Ovary (tissue), 9 donors: ENCODE results near the gene CARD16. TPM values are rescaled to one million over a fixed set of nuclear protein-coding genes. Genes with fewer than 3 reads are reported as not detected.
A peak's percentile ranks its signal among the peaks of the same experiment; 100 is the strongest.

Source experiments
- DNase-seq, 5 donors: peaks; one replicate each; pipeline ENCODE4 v3.0.0-alpha.2; 2019 to 2020
- H3K27ac ChIP-seq, 2 donors: fragments of 200-600 bp; one replicate each; pipeline versions ENCODE4 v1.5.1 to v1.8.0; 2019 to 2022
- H3K27me3 ChIP-seq: fragments of 200-600 bp; one replicate; pipeline ENCODE4 v1.8.0; 2022
- H3K36me3 ChIP-seq: fragments of 200-600 bp; sonication (generic); one replicate; pipeline ENCODE4 v1.5.1; 2019
- H3K4me1 ChIP-seq: one replicate; pipeline ENCODE4 v1.8.1; 2013; ENCODE audit warnings: mild to moderate bottlenecking, moderate library complexity; ENCODE audit not compliant: insufficient read depth
- H3K4me3 ChIP-seq: fragments of 200-600 bp; sonication (generic); one replicate; pipeline ENCODE4 v1.5.1; 2017
- H3K9me3 ChIP-seq, 2 donors: fragments of 200-600 bp in 1 of 2; sonication (generic) in 1 of 2; one replicate each; pipeline versions ENCODE4 v1.5.1 to v1.8.1; 2013 to 2019; ENCODE audit warnings: mild to moderate bottlenecking in 1 of 2, moderate library complexity in 1 of 2
- EP300 ChIP-seq: sonication (generic); formaldehyde crosslinking; IDR thresholded peaks from one replicate; pipeline ENCODE4 v1.6.1; 2017; ENCODE audit warnings: antibody characterized with exemption
- POLR2A ChIP-seq: fragments of 450-650 bp; IDR thresholded peaks from one replicate; pipeline ENCODE4 v1.6.1; 2017; ENCODE audit warnings: antibody characterized with exemption, mild to moderate bottlenecking, moderate library complexity
- WGBS, 3 donors: extraction: QIAGEN DNeasy Blood & Tissue Kit in 1 of 3; methylation state at CpG; one replicate each; pipeline versions ENCODE4 v1.1.5 to v1.1.7; 2013 to 2017; 5-methylcytosine and 5-hydroxymethylcytosine counted together
- intact Hi-C, 4 donors: fragments of 100-400 bp; cut with DNase I; formaldehyde crosslinking; loops; one replicate each; pipeline versions ENCODE4 v1.11.0 to v1.15.1; 2022 to 2023
- polyA plus RNA-seq, 2 donors: library from polyadenylated mRNA; stranded (reverse); fragments of 200-250 nt in 1 of 2; fragments of 350-450 nt in 1 of 2; fragmentation: Illumina TruSeq in 1 of 2; extraction: RNeasy Lipid Tissue Mini Kit (QIAGEN cat#74804) in 1 of 2; gene quantifications; one replicate each; pipeline ENCODE4 v1.2.3, GENCODE V29; 2013 to 2014
- total RNA-seq, 7 donors: library from RNA; depleted of rRNA in 2 of 7; stranded (reverse); fragments of >200 nt in 2 of 7; fragmentation: NEBNext Ultra II Directional in 3 of 7; extraction: Animal tissue kit (Norgen Biotek cat#: 25700) in 3 of 7; gene quantifications; one replicate each; pipeline versions ENCODE4 v1.1.0 to v1.2.4, GENCODE V29; 2016 to 2023
- TF ChIP-seq, protein P1 (sequence below), 3 donors: fragments of 450-650 bp in 2 of 3; fragments of 200-600 bp in 1 of 3; IDR thresholded peaks; one replicate each; pipeline versions ENCODE4 v1.5.1 to v1.8.0; 2016 to 2022; ENCODE audit warnings: antibody characterized with exemption in 3 of 3, mild to moderate bottlenecking in 1 of 3
- donor health status: DM: no; HTN: no; CAD: no; lungs with moderate emphysema.
- donor health status: DM: no; HTN: no; CAD: no.
- donor health status: Bipolar disorder and iron deficiency.
- donor health status: DM: yes; HTN: yes; CAD: no.
- donor health status: DM: no; HTN: no; CAD: no.
- donor health status: DM: yes; HTN: yes; CAD: no.

Gene CARD16
- total and polyA plus RNA-seq, 9 donors, result 6.6 to 41.8 (median 11.0) TPM

DNA sequence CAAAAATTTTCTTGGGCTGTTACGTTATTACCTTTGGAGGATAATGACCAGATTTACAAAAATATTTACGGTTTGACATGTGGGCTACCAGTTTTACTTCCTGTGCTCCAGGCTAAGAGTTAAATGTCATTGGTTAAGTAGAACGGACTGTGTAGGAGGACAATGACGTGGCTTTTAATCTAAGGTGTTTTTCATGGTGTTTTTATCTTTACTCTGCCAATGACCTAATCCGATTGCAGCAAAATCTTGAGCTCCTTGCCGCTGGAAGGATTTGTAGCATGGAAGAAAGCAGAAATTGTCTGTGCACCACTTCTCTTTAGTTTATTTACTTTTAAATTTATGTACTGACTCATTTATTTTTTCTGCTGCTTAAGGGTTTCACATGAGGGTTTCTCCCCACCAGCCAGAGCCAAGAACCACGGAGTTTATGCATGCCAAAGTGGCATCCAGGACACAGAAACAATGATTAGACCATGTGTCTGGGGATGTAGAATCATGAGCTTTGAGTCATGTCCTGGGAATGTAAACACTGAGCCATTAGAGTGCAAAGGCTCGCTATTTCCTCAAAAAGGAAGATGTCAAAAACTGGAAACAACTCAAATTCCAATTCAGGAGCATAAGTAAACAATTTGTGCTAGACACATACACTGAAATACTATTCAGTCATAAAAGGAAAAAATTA, 1.9 kb upstream of the CARD16 start:
- Histone ChIP-seq H3K4me1 (peaks cover 6% of the 10 kb centered on the region), H3K36me3 (no peaks in the 10 kb centered on the region), H3K27me3 (no peaks in the 10 kb centered on the region), H3K27ac (no peak overlapping the region), H3K9me3 (no peaks in the 10 kb centered on the region), H3K4me3 (no peak overlapping the region)
- intact Hi-C loops, result no loop called here
- WGBS, 3 donors, result 13 to 28% (median 16%) methylated on average over 8 of the region's 8 CpGs
- no peak for TF ChIP-seq POLR2A
- TF ChIP-seq EP300, result no peak
- TF ChIP-seq, protein P1, sequence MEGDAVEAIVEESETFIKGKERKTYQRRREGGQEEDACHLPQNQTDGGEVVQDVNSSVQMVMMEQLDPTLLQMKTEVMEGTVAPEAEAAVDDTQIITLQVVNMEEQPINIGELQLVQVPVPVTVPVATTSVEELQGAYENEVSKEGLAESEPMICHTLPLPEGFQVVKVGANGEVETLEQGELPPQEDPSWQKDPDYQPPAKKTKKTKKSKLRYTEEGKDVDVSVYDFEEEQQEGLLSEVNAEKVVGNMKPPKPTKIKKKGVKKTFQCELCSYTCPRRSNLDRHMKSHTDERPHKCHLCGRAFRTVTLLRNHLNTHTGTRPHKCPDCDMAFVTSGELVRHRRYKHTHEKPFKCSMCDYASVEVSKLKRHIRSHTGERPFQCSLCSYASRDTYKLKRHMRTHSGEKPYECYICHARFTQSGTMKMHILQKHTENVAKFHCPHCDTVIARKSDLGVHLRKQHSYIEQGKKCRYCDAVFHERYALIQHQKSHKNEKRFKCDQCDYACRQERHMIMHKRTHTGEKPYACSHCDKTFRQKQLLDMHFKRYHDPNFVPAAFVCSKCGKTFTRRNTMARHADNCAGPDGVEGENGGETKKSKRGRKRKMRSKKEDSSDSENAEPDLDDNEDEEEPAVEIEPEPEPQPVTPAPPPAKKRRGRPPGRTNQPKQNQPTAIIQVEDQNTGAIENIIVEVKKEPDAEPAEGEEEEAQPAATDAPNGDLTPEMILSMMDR (IDR thresholded peaks at IDR 0.05), result no peak
- peak; percentile 24 to 47 (median 42) for DNase-seq

DNA sequence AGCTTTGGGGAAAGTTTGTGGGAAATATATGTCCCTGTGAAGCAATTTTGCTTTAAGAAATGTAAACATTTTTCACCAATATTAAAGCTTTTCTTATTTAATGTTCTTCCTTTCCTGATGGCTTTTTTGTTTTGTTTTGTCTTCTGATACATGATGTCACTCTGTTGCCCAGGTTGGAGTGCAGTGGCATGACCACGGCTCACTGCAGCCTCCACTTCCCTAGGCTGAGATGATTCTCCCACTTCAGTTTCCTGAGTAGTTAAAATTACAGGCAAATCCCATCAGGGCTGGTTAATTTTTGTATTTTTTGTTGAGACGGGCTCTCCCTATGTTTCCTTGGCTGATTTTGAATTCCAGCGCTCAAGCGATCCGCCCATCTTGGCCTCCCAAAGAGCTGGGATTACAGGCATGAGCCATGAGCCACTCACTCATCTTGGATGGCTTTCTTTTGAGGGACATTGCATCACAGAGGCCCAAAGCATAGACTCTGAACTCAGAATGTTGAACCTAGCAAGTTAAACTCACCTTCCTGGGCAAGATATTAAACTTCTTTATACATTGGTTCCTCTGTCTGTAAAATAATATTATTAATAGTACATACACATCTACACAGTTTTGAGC, 651 bp upstream of the CARD16 start:
- Histone ChIP-seq H3K27ac (no peak overlapping the region), H3K36me3 (no peaks in the 10 kb centered on the region), H3K4me1 (peaks cover 6% of the 10 kb centered on the region), H3K4me3 (no peak overlapping the region), H3K27me3 (no peaks in the 10 kb centered on the region), H3K9me3 (no peaks in the 10 kb centered on the region)
- no peak for DNase-seq
- TF ChIP-seq EP300 (no peak), POLR2A (no peak)
- TF ChIP-seq, protein P1 (IDR thresholded peaks at IDR 0.05), result no peak
- 65 to 72% (median 67%) methylated on average over 5 of the region's 5 CpGs for WGBS, 3 donors
- intact Hi-C loops, result no loop called here

DNA sequence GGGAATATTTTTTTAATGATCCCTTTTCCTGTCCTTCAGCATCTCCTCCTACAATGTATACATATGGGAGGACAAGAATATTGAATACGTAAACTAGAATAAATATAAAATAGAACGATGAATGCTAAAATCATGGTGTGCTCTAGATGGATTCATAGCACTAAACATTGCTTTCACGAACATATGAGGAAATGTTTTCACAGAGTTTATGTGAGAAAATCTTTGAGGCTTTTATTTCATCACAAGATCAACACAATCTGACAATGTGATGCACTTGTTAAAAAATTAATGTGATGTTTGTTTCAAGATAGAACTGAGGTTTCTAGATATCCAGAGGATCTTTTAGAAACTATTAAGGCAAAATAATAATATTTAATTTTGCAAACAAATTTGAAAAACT, 3.0 kb downstream of the CARD16 start:
- TF ChIP-seq, protein P1 (IDR thresholded peaks at IDR 0.05), result no peak
- TF ChIP-seq POLR2A, result no peak
- TF ChIP-seq EP300, result no peak
- H3K36me3 ChIP-seq, result no peaks in the 10 kb centered on the region
- no peaks in the 10 kb centered on the region for H3K27me3 ChIP-seq
- no peak overlapping the region for H3K4me3 ChIP-seq
- H3K9me3 ChIP-seq, result no peaks in the 10 kb centered on the region
- DNase-seq, result no peak
- peaks cover 6% of the 10 kb centered on the region for H3K4me1 ChIP-seq
- intact Hi-C loops, result no loop called here
- WGBS, 3 donors, result 75 to 80% (median 76%) methylated on average over 3 of the region's 3 CpGs
- H3K27ac ChIP-seq, result no peak overlapping the region

DNA sequence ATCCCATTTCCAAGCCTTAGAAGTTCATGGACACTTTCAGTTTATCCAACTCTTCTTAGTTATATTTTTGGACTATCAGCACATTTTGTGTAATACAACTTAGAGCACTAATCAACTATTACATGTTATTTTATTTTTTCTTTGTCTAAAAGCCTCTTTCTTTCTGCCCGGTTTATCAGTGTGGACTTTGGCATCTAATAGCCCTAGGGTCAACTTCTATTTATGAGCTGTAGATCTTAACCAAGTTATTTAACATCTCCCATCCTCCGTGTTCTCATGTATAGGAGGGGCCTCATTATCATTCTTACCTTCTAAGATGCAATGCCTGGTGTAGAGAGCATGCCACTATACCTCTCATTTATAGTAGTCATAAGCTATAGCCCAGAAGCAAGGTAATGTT, 4.4 kb downstream of the CARD16 start:
- 87 to 93% (median 89%) methylated on average over 2 of the region's 2 CpGs for WGBS, 3 donors
- TF ChIP-seq, protein P1 (IDR thresholded peaks at IDR 0.05), result no peak
- TF ChIP-seq POLR2A, result no peak
- TF ChIP-seq EP300, result no peak

More for the DNA sequence above, 4.4 kb downstream of the CARD16 start:
- Histone ChIP-seq H3K36me3 (no peaks in the 10 kb centered on the region), H3K4me1 (peaks cover 3% of the 10 kb centered on the region), H3K9me3 (no peaks in the 10 kb centered on the region), H3K4me3 (no peak overlapping the region), H3K27me3 (no peaks in the 10 kb centered on the region), H3K27ac (no peak overlapping the region)
- DNase-seq, result no peak
- intact Hi-C loops, result no loop called here
